Naive thymus-derived CD4-positive, alpha-beta T cell (primary cell): ENCODE results near the gene FOXD4L5. TPM values are rescaled to one million over a fixed set of nuclear protein-coding genes. Genes with fewer than 3 reads are reported as not detected.
"Not testable (repeated sequence)": the region's sequence is repeated elsewhere in the genome, so short reads cannot be mapped to it uniquely, and the experiment has no call there.

Source experiments
- ATAC-seq: fragments of 150-1000 bp; cut with Tn5 transposase; 2 replicates; pipeline ENCODE4 v1.10.0; 2021; ENCODE audit warnings: mild to moderate bottlenecking, moderate library complexity
- CTCF ChIA-PET: fragments of 350-600 bp; sonication (Branson Sonifier 250); formaldehyde crosslinking; loops from one replicate; lab custom pipeline; 2021; ENCODE audit warnings: antibody characterized with exemption; lab: Charles Lee
- POLR2A ChIA-PET: fragments of 350-600 bp; sonication (Branson Sonifier 250); formaldehyde crosslinking; loops from one replicate; lab custom pipeline; 2021; ENCODE audit warnings: antibody characterized with exemption, inconsistent platforms; lab: Charles Lee
- DNase-seq, 9 donors: peaks; one replicate each; pipeline versions ENCODE4 v3.0.0 to v3.0.0-alpha.2; 2020 to 2022; ENCODE audit warnings: mixed read lengths in 1 of 9
- H3K27ac ChIP-seq: one replicate; pipeline ENCODE4 v1.7.0; 2013; ENCODE audit warnings: mild to moderate bottlenecking, low read depth, low read length, moderate library complexity
- H3K27me3 ChIP-seq, 2 donors: one replicate each; pipeline ENCODE4 v1.7.0; 2013; ENCODE audit warnings: low read length in 2 of 2, mild to moderate bottlenecking in 2 of 2, moderate library complexity in 2 of 2; ENCODE audit not compliant: control insufficient read depth in 2 of 2, insufficient read depth in 2 of 2
- H3K36me3 ChIP-seq, 3 experiments: 1 replicate in 2 of 3; 2 replicates in 1 of 3; pipeline ENCODE4 v1.7.0; 2013; ENCODE audit warnings: low read length in 3 of 3, mild to moderate bottlenecking in 3 of 3, moderate library complexity in 1 of 3; ENCODE audit not compliant: insufficient read depth in 3 of 3, control insufficient read depth in 2 of 3
- H3K4me1 ChIP-seq, 2 donors: one replicate each; pipeline ENCODE4 v1.7.0; 2013; ENCODE audit warnings: low read length in 2 of 2, mild to moderate bottlenecking in 2 of 2, moderate library complexity in 1 of 2; ENCODE audit not compliant: control insufficient read depth in 2 of 2, insufficient read depth in 2 of 2
- H3K4me3 ChIP-seq: 2 replicates; pipeline ENCODE4 v1.7.0; 2013; ENCODE audit warnings: mild to moderate bottlenecking, low read length
- H3K9me3 ChIP-seq, 3 experiments: 1 replicate in 2 of 3; 2 replicates in 1 of 3; pipeline ENCODE4 v1.7.0; 2013; ENCODE audit warnings: low read length in 3 of 3; ENCODE audit not compliant: control insufficient read depth in 2 of 3
- H3K27ac Mint-ChIP-seq, 9 donors: one replicate each; pipeline ENCODE4 v1.8.0; 2020 to 2022; ENCODE audit warnings: mixed read lengths in 9 of 9, mild to moderate bottlenecking in 8 of 9, moderate library complexity in 5 of 9, inconsistent platforms in 2 of 9
- H3K27me3 Mint-ChIP-seq, 5 donors: one replicate each; pipeline ENCODE4 v1.8.0; 2021 to 2022; ENCODE audit warnings: mixed read lengths in 5 of 5, mild to moderate bottlenecking in 1 of 5
- H3K36me3 Mint-ChIP-seq, 5 donors: one replicate each; pipeline ENCODE4 v1.8.0; 2020 to 2022; ENCODE audit warnings: mixed read lengths in 5 of 5, mild to moderate bottlenecking in 3 of 5, inconsistent platforms in 1 of 5
- H3K4me1 Mint-ChIP-seq, 7 donors: one replicate each; pipeline ENCODE4 v1.8.0; 2020 to 2022; ENCODE audit warnings: mixed read lengths in 7 of 7, mild to moderate bottlenecking in 3 of 7, inconsistent platforms in 1 of 7
- H3K4me3 Mint-ChIP-seq, 10 donors: one replicate each; pipeline ENCODE4 v1.8.0; 2020 to 2022; ENCODE audit warnings: mild to moderate bottlenecking in 10 of 10, mixed read lengths in 10 of 10, moderate library complexity in 6 of 10, inconsistent platforms in 2 of 10
- H3K9me3 Mint-ChIP-seq, 11 donors: one replicate each; pipeline ENCODE4 v1.8.0; 2020 to 2022; ENCODE audit warnings: mixed read lengths in 11 of 11, mild to moderate bottlenecking in 4 of 11, inconsistent platforms in 1 of 11, moderate library complexity in 1 of 11
- intact Hi-C, 2 donors: fragments of 100-400 bp; cut with micrococcal nuclease; formaldehyde crosslinking; loops; one replicate each; pipeline ENCODE4 v1.15.1; 2023
- polyA plus RNA-seq, 2 donors: library from polyadenylated mRNA; unstranded; fragments of 300-500 nt; fragmentation: Illumina TruSeq; gene quantifications; one replicate each; pipeline ENCODE4 v1.2.3, GENCODE V29; 2021
- total RNA-seq, 6 experiments: library from RNA in 5 of 6; stranded (reverse) in 5 of 6; gene quantifications; 1 replicate in 5 of 6; 2 replicates in 1 of 6; pipeline ENCODE4 v1.2.3 and lab custom pipeline; 2021 to 2026

The FOXD4L5 gene
- total RNA-seq: 1 to 10 TPM in 1 of 5 experiments, under 1 TPM in 2, not detected in 2; 0.12 to 1.2 (median 0.92) TPM
- not detected for polyA plus RNA-seq
- total RNA-seq (lab: John Stamatoyannopoulos, UW): not detected

DNA sequence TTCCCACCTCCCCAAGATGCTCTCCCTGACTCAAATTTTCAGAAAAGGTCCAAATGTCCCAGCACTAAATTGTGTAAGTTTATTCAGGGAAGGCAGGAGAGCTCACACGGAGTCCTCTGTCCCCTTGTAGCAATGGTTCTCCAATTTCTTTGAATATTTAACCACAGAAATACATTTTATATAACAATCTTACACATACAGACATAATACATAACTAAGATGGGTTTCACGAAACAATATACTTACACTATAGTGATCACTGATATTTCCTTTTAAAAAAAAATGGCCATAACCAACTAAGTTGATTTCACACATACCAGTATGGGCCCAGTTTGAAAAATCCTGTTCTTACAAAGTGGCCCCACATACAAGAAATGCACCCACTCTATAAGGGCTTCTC is at the start of gene FOXD4L5:
FOXD4L5 (minus strand) TSS at position 101 of the 400 bp plus-strand sequence. CDS start 832 bp downstream, outside the sequence.
- H3K27ac Mint-ChIP-seq, DNase-seq, H3K27me3 Mint-ChIP-seq, H3K36me3 ChIP-seq, H3K9me3 Mint-ChIP-seq, H3K36me3 Mint-ChIP-seq, H3K4me1 Mint-ChIP-seq, H3K27me3 ChIP-seq, H3K9me3 ChIP-seq, H3K4me3 ChIP-seq, CTCF ChIA-PET, H3K4me1 ChIP-seq, intact Hi-C loops, POLR2A ChIA-PET, ATAC-seq, H3K27ac ChIP-seq: not testable (repeated sequence)
- H3K4me3 Mint-ChIP-seq: peak within 1 kb of the TSS in 3 of 10 donors; percentile 8 to 41 (median 36)

DNA sequence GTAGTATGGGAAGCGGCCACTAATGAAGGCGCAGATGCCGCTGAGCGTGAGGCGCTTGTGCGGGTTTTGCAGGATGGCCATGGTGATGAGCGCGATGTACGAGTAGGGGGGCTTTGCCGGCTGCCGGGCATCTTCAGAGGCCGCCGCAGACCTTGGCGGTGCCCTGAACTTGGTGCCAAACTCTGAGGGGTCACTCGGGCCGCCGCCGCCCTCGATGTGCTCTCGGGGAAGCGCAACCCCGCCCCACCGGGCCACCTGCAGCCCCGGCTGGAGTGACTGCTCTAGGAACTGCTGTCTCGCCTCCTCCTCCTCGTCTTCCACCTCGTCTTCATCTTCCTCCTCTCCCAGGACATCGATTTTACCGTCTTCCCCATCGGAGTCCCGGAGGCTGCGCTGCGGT is 1.1 kb downstream of the FOXD4L5 start:
- H3K27me3 Mint-ChIP-seq, POLR2A ChIA-PET, H3K4me1 Mint-ChIP-seq, DNase-seq, H3K9me3 ChIP-seq, H3K9me3 Mint-ChIP-seq, H3K4me1 ChIP-seq, H3K36me3 ChIP-seq, CTCF ChIA-PET, H3K4me3 ChIP-seq, H3K27me3 ChIP-seq, ATAC-seq, H3K36me3 Mint-ChIP-seq, H3K27ac ChIP-seq, intact Hi-C loops, H3K27ac Mint-ChIP-seq: not testable (repeated sequence)
- peak overlapping the region in 3 of 10 donors; percentile 8 to 41 (median 36) for H3K4me3 Mint-ChIP-seq

- intact Hi-C loops, H3K9me3 ChIP-seq, H3K4me1 Mint-ChIP-seq, H3K4me3 ChIP-seq, H3K36me3 Mint-ChIP-seq, H3K27me3 Mint-ChIP-seq, H3K27ac ChIP-seq, H3K27ac Mint-ChIP-seq, H3K4me3 Mint-ChIP-seq, POLR2A ChIA-PET, H3K9me3 Mint-ChIP-seq, DNase-seq, H3K4me1 ChIP-seq, H3K36me3 ChIP-seq, ATAC-seq, H3K27me3 ChIP-seq, CTCF ChIA-PET: not testable (repeated sequence)
Measured at GRCh38 chr9:65282976-65283375, 2.0 kb downstream of the FOXD4L5 start.
